Testis (tissue), 3 donors: Measurements from ENCODE around the gene PTPRR. TPM values are rescaled to one million over a fixed set of nuclear protein-coding genes. Genes with fewer than 3 reads are reported as not detected.

ENCODE experiments used
- DNase-seq: peaks from one replicate; pipeline ENCODE4 v3.0.0-alpha.2; 2019
- H3K27ac ChIP-seq, 2 donors: fragments of 200-600 bp; sonication (generic); one replicate each; pipeline ENCODE4 v1.5.1; 2019
- H3K27me3 ChIP-seq: fragments of 200-600 bp; sonication (generic); one replicate; pipeline ENCODE4 v1.5.1; 2019
- H3K36me3 ChIP-seq: fragments of 200-600 bp; sonication (generic); one replicate; pipeline ENCODE4 v1.5.1; 2017; ENCODE audit warnings: low read depth; ENCODE audit errors: missing control alignments
- H3K4me1 ChIP-seq: fragments of 200-600 bp; sonication (generic); one replicate; pipeline ENCODE4 v1.5.1; 2019
- H3K4me3 ChIP-seq, 2 donors: fragments of 200-600 bp; sonication (generic); one replicate each; pipeline ENCODE4 v1.5.1; 2017 to 2019
- H3K9me3 ChIP-seq: fragments of 200-600 bp; sonication (generic); one replicate; pipeline ENCODE4 v1.5.1; 2017
- POLR2A ChIP-seq: fragments of 450-650 bp; IDR thresholded peaks from one replicate; pipeline ENCODE4 v1.6.1; 2017; ENCODE audit warnings: antibody characterized with exemption, mild to moderate bottlenecking, moderate library complexity
- WGBS, 2 donors: methylation state at CpG; one replicate each; pipeline ENCODE4 v1.1.5; 2018; 5-methylcytosine and 5-hydroxymethylcytosine counted together
- intact Hi-C: fragments of 100-400 bp; cut with DNase I; formaldehyde crosslinking; loops from one replicate; pipeline ENCODE4 v1.15.1; 2023; ENCODE audit warnings: low total_unique reads
- polyA plus RNA-seq: library from polyadenylated mRNA; stranded (reverse); fragments of 350-450 nt; fragmentation: Illumina TruSeq; extraction: RNeasy Lipid Tissue Mini Kit (QIAGEN cat#74804); gene quantifications from one replicate; pipeline ENCODE4 v1.2.3, GENCODE V29; 2014; ENCODE audit warnings: low read depth, low replicate concordance; ENCODE audit not compliant: insufficient read depth
- total RNA-seq, 2 donors: library from RNA; depleted of rRNA; stranded (reverse); fragments of >200 nt; gene quantifications; one replicate each; pipeline ENCODE4 v1.2.3, GENCODE V29; 2016
- TF ChIP-seq, protein P1 (sequence below), 3 experiments: fragments of 450-650 bp in 2 of 3; fragments of 200-600 bp in 1 of 3; sonication (generic) in 1 of 3; IDR thresholded peaks; one replicate each; pipeline ENCODE4 v1.5.1; 2016 to 2019; ENCODE audit warnings: antibody characterized with exemption in 3 of 3, mild to moderate bottlenecking in 2 of 3, moderate library complexity in 1 of 3

Gene PTPRR
- total and polyA plus RNA-seq, 3 donors from 2014 or later: 0.16 to 0.43 (median 0.24) TPM

- intact Hi-C loops: no loop called here
- WGBS, 2 donors: 84 to 88% methylated on average over 3 of the region's 3 CpGs
- DNase-seq: no peak
- Histone ChIP-seq H3K36me3 (no peaks in the 10 kb centered on the region), H3K27me3 (no peaks in the 10 kb centered on the region), H3K9me3 (no peaks in the 10 kb centered on the region), H3K27ac (no peak overlapping the region), H3K4me3 (no peak overlapping the region), H3K4me1 (no peaks in the 10 kb centered on the region)
- TF ChIP-seq, protein P1, sequence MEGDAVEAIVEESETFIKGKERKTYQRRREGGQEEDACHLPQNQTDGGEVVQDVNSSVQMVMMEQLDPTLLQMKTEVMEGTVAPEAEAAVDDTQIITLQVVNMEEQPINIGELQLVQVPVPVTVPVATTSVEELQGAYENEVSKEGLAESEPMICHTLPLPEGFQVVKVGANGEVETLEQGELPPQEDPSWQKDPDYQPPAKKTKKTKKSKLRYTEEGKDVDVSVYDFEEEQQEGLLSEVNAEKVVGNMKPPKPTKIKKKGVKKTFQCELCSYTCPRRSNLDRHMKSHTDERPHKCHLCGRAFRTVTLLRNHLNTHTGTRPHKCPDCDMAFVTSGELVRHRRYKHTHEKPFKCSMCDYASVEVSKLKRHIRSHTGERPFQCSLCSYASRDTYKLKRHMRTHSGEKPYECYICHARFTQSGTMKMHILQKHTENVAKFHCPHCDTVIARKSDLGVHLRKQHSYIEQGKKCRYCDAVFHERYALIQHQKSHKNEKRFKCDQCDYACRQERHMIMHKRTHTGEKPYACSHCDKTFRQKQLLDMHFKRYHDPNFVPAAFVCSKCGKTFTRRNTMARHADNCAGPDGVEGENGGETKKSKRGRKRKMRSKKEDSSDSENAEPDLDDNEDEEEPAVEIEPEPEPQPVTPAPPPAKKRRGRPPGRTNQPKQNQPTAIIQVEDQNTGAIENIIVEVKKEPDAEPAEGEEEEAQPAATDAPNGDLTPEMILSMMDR (IDR thresholded peaks at IDR 0.05): no peak
- TF ChIP-seq POLR2A: no peak
These were observed 168.2 kb downstream of the PTPRR start for GRCh38 chr12:70752327-70752726.

DNA sequence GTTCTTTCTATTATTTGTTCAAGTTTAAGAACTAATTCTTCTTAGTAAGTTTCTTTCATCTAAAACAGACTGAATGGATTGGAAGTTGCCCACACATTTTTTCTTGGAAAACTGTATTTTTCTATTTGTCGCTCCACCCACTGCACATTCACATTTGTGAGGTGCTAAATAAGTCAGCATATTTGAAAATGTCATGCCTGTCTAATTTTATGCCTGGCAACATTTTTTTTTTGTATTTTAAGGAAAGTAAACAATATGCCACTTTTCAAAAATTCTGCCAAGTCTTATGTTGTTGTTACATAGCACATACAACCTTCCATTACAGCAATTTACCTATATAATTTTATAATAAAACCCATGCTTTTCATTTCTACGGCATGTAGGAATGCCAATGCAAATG is 170.6 kb downstream of the PTPRR start:
- H3K27me3 ChIP-seq: no peaks in the 10 kb centered on the region
- H3K27ac ChIP-seq: no peak overlapping the region
- H3K4me3 ChIP-seq: no peak overlapping the region
- no peaks in the 10 kb centered on the region for H3K9me3 ChIP-seq
- 92 to 99% methylated on average over 2 of the region's 2 CpGs for WGBS, 2 donors
- TF ChIP-seq, protein P1 (IDR thresholded peaks at IDR 0.05): no peak
- no peak for TF ChIP-seq POLR2A
- no peaks in the 10 kb centered on the region for H3K36me3 ChIP-seq
- no peak for DNase-seq
- no peaks in the 10 kb centered on the region for H3K4me1 ChIP-seq
- intact Hi-C loops: no loop called here

DNA sequence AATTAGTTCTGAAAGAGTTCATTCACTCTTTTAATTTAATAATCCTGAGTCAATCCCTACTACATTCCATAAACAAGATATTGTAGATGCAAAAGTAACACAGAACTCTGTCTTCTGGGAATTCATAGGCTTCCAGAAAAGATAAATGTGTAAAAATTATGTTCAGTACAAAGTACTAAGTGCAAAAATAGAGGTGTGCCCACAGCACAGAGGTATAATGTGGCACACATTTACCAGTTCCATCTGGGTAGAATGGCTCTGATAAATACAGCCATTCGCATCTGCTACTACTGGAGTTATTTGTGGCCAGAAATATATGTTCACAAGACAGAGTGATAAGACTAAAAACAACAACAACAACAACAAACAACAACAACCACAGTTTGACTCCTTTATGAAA is 171.7 kb downstream of the PTPRR start:
- Histone ChIP-seq H3K36me3 (no peaks in the 10 kb centered on the region), H3K4me1 (no peaks in the 10 kb centered on the region), H3K27ac (no peak overlapping the region), H3K9me3 (no peaks in the 10 kb centered on the region), H3K27me3 (no peaks in the 10 kb centered on the region), H3K4me3 (no peak overlapping the region)
- no peak for DNase-seq
- 94 to 95% methylated on average over 1 of the region's 1 CpG for WGBS, 2 donors
- intact Hi-C loops: no loop called here
- TF ChIP-seq, protein P1 (IDR thresholded peaks at IDR 0.05): no peak
- no peak for TF ChIP-seq POLR2A

DNA sequence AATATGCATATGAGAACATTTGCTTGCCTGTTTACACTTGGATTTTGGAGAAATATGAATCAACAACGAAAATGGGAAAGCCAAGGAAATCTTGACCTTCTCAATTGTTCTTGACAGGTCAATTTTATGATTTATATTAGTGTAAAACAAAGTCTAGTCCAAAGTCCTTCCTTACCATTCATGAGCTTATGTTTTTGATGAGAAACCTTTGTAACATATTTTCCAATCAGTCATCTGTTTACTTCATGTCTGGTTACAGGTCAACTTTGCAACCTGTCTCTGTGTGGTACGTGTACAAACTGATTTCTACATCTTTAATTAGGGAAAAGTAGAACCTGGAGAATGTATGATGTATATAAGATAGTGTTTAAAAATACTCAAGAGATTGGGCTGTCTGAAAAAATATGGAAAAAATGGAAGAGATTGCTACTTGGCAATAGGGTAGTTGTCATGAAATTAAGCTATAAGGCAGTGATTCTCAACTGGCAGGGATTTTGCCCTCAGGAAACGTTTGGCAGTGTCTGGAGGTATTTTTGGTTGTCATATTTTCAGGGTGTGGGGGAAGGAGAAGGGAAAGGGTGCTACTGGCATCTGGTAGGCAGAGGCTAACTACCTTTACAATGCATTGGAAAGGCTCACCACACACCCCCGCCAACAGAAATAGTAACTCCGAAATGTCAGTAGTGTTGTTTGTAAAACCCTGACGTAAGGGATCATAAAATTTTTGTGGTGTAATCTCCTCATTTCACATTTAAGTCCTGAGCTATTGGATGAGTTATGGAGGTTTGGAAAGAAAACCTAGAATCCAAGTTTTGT is 172.9 kb downstream of the PTPRR start:
- Histone ChIP-seq H3K4me1 (no peaks in the 10 kb centered on the region), H3K4me3 (no peak overlapping the region), H3K27ac (no peak overlapping the region), H3K27me3 (no peaks in the 10 kb centered on the region), H3K36me3 (no peaks in the 10 kb centered on the region), H3K9me3 (no peaks in the 10 kb centered on the region)
- no peak for TF ChIP-seq POLR2A
- TF ChIP-seq, protein P1 (IDR thresholded peaks at IDR 0.05): no peak
- intact Hi-C loops: no loop called here
- 83 to 88% methylated on average over 6 of the region's 6 CpGs for WGBS, 2 donors
- no peak for DNase-seq

- Histone ChIP-seq H3K27me3 (no peaks in the 10 kb centered on the region), H3K9me3 (no peaks in the 10 kb centered on the region), H3K4me3 (no peak overlapping the region), H3K27ac (no peak overlapping the region), H3K36me3 (no peaks in the 10 kb centered on the region), H3K4me1 (no peaks in the 10 kb centered on the region)
- WGBS, 2 donors: 79 to 88% methylated on average over 7 of the region's 7 CpGs
- TF ChIP-seq, protein P1 (IDR thresholded peaks at IDR 0.05): no peak
- TF ChIP-seq POLR2A: no peak
- intact Hi-C loops: no loop called here
- no peak for DNase-seq
These were observed 175.5 kb downstream of the PTPRR start for GRCh38 chr12:70745048-70745447.
